ENCODE results near the gene AKIRIN1.

Gene AKIRIN1

DNA sequence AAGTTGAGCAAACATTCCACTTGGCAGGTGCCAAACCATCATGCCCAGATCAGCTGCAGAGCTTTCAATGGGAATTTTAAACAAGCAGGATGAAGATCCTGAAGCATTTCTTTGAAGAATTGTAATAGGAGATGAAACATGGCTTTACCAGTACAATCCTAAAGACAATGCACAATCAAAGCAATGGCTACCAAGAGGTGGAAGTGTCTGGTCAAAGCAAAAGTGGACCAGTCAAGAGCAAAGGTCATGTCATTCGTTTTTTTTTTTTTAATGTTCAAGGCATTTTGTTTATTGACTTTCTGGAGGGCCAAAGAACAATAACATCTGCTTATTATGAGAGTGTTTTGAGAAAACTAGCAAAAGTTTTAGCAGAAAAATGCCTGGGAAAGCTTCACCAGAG, 32.1 kb downstream of the AKIRIN1 start:
- Histone ChIP-seq H3K9me3 (ENCODE audit: control insufficient read depth, low read depth, low read length) (no peaks in the 10 kb centered on the region), H3K4me3 (ENCODE audit: low read length) (no peak overlapping the region), H3K27me3 (ENCODE audit: control insufficient read depth, insufficient read depth, low read length) (no peaks in the 10 kb centered on the region), H3K27ac (ENCODE audit: low read length) (no peak overlapping the region), H3K4me1 (ENCODE audit: control insufficient read depth, low read depth, low read length) (peaks cover 5% of the 10 kb centered on the region), H3K9ac (ENCODE audit: low read length) (no peak overlapping the region), H3K36me3 (ENCODE audit: control insufficient read depth, low read depth, low read length) (no peaks in the 10 kb centered on the region)

DNA sequence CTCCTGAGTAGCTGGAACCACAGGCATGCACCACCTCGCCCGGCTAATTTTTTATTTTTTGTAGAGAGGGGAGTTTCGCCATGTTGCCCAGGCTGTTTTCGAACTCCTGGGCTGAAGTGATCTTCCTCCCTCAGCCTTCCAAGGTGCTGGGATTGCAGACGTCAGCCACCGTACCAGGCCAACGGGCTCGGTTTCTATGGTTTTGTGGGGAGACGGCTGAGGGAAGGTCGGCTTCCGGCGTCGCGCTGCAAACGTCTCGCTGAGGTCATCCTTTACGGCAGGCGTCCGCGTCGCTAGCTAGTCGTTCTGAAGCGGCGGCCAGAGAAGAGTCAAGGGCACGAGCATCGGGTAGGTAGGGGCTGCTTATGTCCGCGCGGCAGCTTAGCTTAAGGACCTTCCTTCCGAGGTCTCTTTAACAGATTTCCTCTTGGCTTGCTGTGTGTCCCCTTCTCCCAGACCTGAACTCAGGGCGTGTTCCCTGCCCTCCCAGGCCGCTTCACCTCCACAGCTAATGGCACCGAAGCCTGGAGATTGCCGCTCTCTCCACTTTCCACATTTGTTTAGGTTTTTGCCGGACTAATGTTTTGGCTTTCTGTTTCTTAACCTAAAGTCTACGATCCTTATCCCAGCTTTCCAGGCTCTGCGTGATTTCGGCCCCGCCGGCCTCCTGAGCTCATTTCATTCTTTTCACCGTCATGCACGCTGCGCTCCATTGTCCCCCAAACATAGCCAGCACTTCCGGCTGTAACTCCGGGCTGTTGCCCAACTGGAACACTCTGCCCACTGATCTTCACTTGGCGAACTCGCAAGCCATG, 35.2 kb downstream of the AKIRIN1 start, which contains the start of gene NDUFS5:
TSS of gene NDUFS5 (plus strand) at position 300 of the 815 bp plus-strand sequence. CDS start 2,375 bp downstream, outside the sequence.
- H3K9me3 ChIP-seq (ENCODE audit: control insufficient read depth, low read depth, low read length) = no peaks in the 10 kb centered on the region
- peak within 1 kb of the TSS; percentile 95 for H3K27ac ChIP-seq (ENCODE audit: low read length)
- peak within 1 kb of the TSS; percentile 99 for H3K9ac ChIP-seq (ENCODE audit: low read length)
- peak within 1 kb of the TSS; percentile 95 for H3K4me3 ChIP-seq (ENCODE audit: low read length)
- H3K4me1 ChIP-seq (ENCODE audit: control insufficient read depth, low read depth, low read length) = peaks cover 5% of the 10 kb centered on the region
- H3K36me3 ChIP-seq (ENCODE audit: control insufficient read depth, low read depth, low read length) = peaks cover 21% of the 10 kb centered on the region
- H3K27me3 ChIP-seq (ENCODE audit: control insufficient read depth, insufficient read depth, low read length) = no peaks in the 10 kb centered on the region

DNA sequence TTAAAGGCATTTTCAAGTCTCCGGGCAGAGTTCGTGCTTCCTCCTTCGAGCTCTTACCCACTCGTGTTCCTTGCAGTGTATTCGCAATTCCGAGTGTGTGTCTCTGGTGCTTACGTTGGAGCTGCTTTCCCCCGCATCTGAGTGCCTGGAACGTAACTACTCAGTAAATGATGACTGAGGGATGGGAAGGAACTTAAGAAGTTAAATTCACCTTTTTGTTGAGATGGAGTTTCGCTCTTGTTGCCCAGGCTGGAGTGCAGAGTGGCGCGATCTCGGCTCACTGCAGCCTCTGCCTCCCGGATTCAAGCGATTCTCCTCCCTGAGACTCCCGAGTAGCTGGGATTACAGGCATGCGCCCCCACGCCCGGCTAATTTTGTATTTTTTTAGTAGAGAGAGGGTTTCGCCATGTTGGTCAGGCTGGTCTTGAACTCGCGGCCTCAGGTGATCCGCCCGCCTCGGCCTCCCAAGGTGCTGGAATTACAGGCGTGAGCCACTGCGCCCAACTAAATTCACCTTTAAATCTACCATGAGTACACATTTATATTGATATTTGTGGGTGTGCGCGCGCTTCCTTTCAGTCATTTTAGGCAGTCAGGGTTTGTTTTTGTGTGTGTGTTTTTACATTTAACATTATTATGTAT, 35.9 kb downstream of the AKIRIN1 start:
- peak overlapping the region; percentile 95 for H3K27ac ChIP-seq (ENCODE audit: low read length)
- peak overlapping the region; percentile 99 for H3K9ac ChIP-seq (ENCODE audit: low read length)
- H3K4me1 ChIP-seq (ENCODE audit: control insufficient read depth, low read depth, low read length) = peaks cover 5% of the 10 kb centered on the region
- no peaks in the 10 kb centered on the region for H3K9me3 ChIP-seq (ENCODE audit: control insufficient read depth, low read depth, low read length)
- no peaks in the 10 kb centered on the region for H3K27me3 ChIP-seq (ENCODE audit: control insufficient read depth, insufficient read depth, low read length)
- H3K4me3 ChIP-seq (ENCODE audit: low read length) = peak overlapping the region; percentile 95
- peaks cover 29% of the 10 kb centered on the region for H3K36me3 ChIP-seq (ENCODE audit: control insufficient read depth, low read depth, low read length)

DNA sequence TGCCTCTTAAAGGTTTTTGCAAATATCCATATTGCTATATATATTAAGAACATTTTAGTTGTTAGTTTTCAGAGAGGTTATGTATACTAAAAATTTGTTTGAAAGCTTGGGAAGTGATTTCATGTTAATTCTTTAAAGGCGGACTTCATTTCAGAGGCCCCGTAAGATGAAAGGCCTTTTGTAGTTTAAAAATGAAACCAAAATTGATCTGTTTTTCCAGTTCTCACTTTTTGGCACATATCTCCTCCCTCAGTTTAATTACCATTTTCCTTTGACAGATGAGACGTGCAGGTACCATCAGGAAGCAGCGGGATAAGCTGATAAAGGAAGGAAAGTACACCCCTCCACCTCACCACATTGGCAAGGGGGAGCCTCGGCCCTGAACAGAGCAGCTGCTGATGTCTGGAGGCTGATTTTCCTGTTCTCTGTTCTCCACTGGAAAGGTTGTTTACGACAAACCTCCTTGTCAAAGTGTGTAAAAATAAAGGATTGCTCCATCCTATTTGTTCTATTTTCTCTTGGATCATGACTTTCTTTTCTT, 43.1 kb downstream of the AKIRIN1 start:
- Histone ChIP-seq H3K27me3 (ENCODE audit: control insufficient read depth, insufficient read depth, low read length) (no peaks in the 10 kb centered on the region), H3K4me3 (ENCODE audit: low read length) (no peak overlapping the region), H3K27ac (ENCODE audit: low read length) (no peak overlapping the region), H3K4me1 (ENCODE audit: control insufficient read depth, low read depth, low read length) (no peaks in the 10 kb centered on the region), H3K9me3 (ENCODE audit: control insufficient read depth, low read depth, low read length) (no peaks in the 10 kb centered on the region), H3K9ac (ENCODE audit: low read length) (no peak overlapping the region), H3K36me3 (ENCODE audit: control insufficient read depth, low read depth, low read length) (peaks cover 72% of the 10 kb centered on the region)

DNA sequence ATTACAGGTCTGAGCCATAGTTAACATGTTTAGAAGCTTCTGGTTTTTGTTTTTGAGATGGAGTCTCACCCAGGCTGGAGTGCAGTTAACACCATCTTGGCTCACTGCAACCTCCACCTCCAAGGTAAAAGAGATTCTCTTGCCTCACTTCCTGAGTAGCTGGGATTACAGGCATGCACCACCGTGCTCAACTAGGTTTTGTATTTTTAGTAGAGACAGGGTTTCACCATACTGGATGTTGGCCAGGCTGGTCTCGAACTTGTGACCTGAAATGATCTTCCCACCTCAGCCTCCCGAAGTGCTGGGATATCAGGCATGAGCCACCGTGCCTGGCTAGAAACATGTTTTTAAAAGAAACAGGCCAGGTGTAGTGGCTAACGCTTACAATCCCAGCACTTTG, 45.6 kb downstream of the AKIRIN1 start:
- Histone ChIP-seq H3K27me3 (ENCODE audit: control insufficient read depth, insufficient read depth, low read length) (no peaks in the 10 kb centered on the region), H3K27ac (ENCODE audit: low read length) (no peak overlapping the region), H3K4me1 (ENCODE audit: control insufficient read depth, low read depth, low read length) (no peaks in the 10 kb centered on the region), H3K4me3 (ENCODE audit: low read length) (no peak overlapping the region), H3K9me3 (ENCODE audit: control insufficient read depth, low read depth, low read length) (no peaks in the 10 kb centered on the region), H3K36me3 (ENCODE audit: control insufficient read depth, low read depth, low read length) (peaks cover 57% of the 10 kb centered on the region), H3K9ac (ENCODE audit: low read length) (no peak overlapping the region)

DNA sequence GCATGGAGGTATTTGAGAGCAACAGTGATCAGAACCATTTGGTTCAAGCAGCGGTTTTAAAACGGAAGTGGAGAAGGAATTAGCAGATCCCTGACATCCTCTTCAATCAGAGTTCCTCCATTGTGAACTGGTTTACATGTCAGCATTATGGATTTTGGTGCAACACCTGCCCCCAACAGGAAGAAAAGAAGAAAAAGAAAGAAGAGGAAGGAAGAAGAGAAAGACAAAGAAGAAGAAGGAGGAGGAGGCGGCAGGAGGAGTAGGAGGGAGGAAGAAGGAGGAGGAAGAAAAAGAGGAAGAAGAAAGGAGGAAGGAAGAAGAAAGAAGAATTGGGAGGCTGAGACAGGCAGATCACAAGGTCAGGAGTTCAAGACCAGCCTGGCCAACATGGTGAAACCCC, 52.4 kb downstream of the AKIRIN1 start:
- Histone ChIP-seq H3K4me3 (ENCODE audit: low read length) (no peak overlapping the region), H3K27me3 (ENCODE audit: control insufficient read depth, insufficient read depth, low read length) (no peaks in the 10 kb centered on the region), H3K27ac (ENCODE audit: low read length) (no peak overlapping the region), H3K36me3 (ENCODE audit: control insufficient read depth, low read depth, low read length) (peaks cover 14% of the 10 kb centered on the region), H3K9ac (ENCODE audit: low read length) (no peak overlapping the region), H3K4me1 (ENCODE audit: control insufficient read depth, low read depth, low read length) (no peaks in the 10 kb centered on the region), H3K9me3 (ENCODE audit: control insufficient read depth, low read depth, low read length) (no peaks in the 10 kb centered on the region)

DNA sequence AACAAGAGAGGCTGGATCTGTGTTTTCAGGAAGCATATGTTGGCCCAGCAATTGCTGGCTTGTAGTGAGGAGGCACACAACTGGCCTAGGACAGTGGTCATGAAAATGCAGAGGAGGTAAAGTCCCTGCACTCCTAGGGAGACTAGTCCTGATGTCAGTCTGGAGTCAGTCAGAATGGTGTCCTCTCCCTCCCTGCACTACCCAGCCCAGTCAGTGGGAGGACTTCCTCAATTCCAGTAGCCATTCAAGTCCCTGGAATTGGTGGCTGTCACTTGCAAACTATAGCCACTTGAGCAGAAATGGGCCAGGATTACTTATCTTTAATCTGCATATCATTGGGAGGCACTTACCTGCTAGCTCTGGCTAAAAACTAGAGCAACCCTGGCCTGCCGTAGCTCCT, 53.7 kb downstream of the AKIRIN1 start:
- H3K27ac ChIP-seq (ENCODE audit: low read length) = no peak overlapping the region
- H3K4me1 ChIP-seq (ENCODE audit: control insufficient read depth, low read depth, low read length) = no peaks in the 10 kb centered on the region
- H3K9ac ChIP-seq (ENCODE audit: low read length) = no peak overlapping the region
- no peak overlapping the region for H3K4me3 ChIP-seq (ENCODE audit: low read length)
- H3K36me3 ChIP-seq (ENCODE audit: control insufficient read depth, low read depth, low read length) = peaks cover 13% of the 10 kb centered on the region
- no peaks in the 10 kb centered on the region for H3K27me3 ChIP-seq (ENCODE audit: control insufficient read depth, insufficient read depth, low read length)
- H3K9me3 ChIP-seq (ENCODE audit: control insufficient read depth, low read depth, low read length) = no peaks in the 10 kb centered on the region

DNA sequence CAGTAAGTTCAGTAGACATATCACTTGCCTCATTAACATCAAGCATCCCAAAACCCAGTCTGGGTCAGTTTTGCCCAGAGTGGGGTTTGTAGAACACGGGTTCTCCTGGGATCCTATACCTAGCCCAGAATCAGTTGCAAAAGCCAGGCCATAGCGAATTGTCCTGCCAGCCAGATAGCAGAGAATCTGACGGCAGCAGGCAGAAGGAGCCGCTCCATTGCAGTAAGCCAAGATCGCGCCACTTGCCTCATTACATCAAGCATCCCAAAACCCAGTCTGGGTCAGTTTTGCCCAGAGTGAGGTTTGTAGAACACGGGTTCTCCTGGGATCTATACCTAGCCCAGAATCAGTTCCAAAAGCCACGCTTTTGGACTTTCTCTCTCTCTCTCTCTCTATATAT, 54.2 kb downstream of the AKIRIN1 start:
- Histone ChIP-seq H3K27me3 (ENCODE audit: control insufficient read depth, insufficient read depth, low read length) (no peaks in the 10 kb centered on the region), H3K4me3 (ENCODE audit: low read length) (no peak overlapping the region), H3K9ac (ENCODE audit: low read length) (no peak overlapping the region), H3K27ac (ENCODE audit: low read length) (no peak overlapping the region), H3K36me3 (ENCODE audit: control insufficient read depth, low read depth, low read length) (peaks cover 13% of the 10 kb centered on the region), H3K9me3 (ENCODE audit: control insufficient read depth, low read depth, low read length) (no peaks in the 10 kb centered on the region), H3K4me1 (ENCODE audit: control insufficient read depth, low read depth, low read length) (no peaks in the 10 kb centered on the region)

DNA sequence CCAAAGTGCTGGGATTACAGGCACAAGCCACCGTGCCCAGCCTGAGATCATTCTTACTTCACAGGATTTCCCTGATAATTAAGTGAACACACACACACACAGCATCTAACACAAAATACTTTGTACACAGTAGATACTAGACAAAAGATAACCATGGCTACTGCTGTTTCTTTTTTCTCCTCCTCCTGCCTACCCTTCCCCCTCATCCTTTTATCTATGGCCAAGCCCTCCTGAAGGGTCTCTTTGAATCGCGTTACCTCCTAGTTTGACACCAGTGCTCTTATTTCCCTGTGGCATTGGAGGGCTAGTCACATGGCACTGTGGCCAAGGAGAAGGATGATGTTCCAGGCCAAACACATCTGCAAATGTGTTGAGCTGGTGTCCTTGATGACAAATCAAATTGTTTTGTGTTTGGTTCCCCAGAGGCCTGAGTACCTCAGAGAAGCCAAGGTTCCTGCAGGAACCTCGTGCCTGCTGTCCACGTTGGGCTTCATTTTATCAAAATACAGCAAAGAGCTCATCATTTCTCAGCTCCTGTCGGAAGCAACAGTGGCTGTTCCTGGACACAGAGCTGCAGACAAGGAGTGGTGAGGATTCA, 55.6 kb downstream of the AKIRIN1 start:
- Histone ChIP-seq H3K9ac (ENCODE audit: low read length) (no peak overlapping the region), H3K4me1 (ENCODE audit: control insufficient read depth, low read depth, low read length) (peaks cover under 1% of the 10 kb centered on the region), H3K9me3 (ENCODE audit: control insufficient read depth, low read depth, low read length) (no peaks in the 10 kb centered on the region), H3K36me3 (ENCODE audit: control insufficient read depth, low read depth, low read length) (peaks cover 13% of the 10 kb centered on the region), H3K27me3 (ENCODE audit: control insufficient read depth, insufficient read depth, low read length) (no peaks in the 10 kb centered on the region), H3K27ac (ENCODE audit: low read length) (no peak overlapping the region), H3K4me3 (ENCODE audit: low read length) (no peak overlapping the region)

DNA sequence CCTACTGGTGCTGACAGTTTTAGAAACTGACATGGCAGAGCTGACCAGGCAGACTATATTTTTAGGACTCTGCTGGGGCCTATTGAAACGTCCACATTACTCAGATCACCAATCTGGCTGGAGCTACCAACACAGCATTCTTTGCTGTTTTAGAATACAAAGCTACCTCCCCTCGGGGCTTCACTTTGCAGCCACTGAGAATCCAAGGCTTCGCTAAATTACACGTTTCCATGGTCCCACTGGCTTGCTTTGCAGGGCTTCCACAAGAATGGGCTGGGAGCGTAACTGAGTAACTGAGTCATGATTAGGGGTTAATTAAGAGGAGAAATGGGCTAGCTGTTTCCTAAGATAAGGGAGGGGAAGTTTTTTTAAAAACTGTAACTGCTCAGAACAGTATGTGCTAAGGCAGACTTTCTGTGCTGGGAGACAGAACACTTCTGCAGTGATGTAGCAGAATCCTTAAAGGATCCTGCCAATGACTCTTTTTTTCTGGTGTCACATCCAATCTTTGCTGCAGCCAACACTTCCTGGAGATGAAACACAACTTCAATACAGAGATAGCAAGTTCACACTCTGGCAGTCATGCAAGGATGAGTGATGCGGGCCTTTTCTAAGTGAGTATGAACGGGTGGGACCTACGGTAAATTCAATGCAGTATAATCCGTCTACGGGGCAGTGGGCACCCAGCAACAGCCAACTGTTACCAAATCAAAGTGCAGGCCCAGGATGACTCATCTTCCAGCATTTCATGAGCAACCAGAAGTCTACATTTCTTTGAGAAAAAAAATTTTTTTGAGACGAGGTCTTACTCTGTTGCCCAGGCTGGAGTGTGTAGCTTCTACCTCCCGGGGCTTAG, 56.5 kb downstream of the AKIRIN1 start:
- peaks cover 6% of the 10 kb centered on the region for H3K4me1 ChIP-seq (ENCODE audit: control insufficient read depth, low read depth, low read length)
- no peak overlapping the region for H3K27ac ChIP-seq (ENCODE audit: low read length)
- no peaks in the 10 kb centered on the region for H3K27me3 ChIP-seq (ENCODE audit: control insufficient read depth, insufficient read depth, low read length)
- no peak overlapping the region for H3K4me3 ChIP-seq (ENCODE audit: low read length)
- peaks cover 10% of the 10 kb centered on the region for H3K36me3 ChIP-seq (ENCODE audit: control insufficient read depth, low read depth, low read length)
- no peak overlapping the region for H3K9ac ChIP-seq (ENCODE audit: low read length)
- no peaks in the 10 kb centered on the region for H3K9me3 ChIP-seq (ENCODE audit: control insufficient read depth, low read depth, low read length)

Measured in iPS-18a (cell line).